Activated CD4-positive, alpha-beta T cell treated with anti-CD3 and anti-CD28 coated beads for 1 hour (primary cell): ENCODE data around the gene WIPF2.
A peak's percentile ranks its signal among the peaks of the same experiment; 100 is the strongest.

ENCODE experiments used
- DNase-seq: peaks from one replicate; pipeline ENCODE4 v3.0.0-alpha.2; 2020

Gene WIPF2

DNA sequence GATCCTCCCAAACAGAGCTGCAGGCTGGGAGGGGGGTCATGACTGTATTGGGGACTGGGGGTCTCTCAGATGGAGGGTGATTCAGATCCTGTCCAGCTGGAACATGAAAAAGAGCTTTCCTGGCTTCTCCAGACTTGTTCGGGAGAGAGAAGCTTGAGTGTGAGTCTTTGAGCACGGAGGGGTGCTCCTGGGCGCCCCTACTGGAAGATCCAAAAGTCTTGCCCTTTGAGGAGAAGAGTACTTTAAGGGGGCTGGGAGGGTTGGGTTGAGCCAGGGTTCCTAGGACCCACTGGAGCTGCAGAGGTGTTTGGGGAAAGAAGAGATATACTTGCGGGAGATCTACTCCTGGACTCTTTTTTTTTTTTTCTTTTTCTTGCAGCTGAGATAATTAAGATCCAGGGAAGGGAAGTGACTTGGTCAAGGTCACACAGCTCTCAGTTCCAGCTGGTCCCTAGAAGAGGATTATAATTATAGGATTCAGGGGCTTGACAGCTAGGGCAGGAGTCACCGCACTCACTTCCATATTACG lies 98.3 kb downstream of the WIPF2 start:
- peak; percentile 20 for DNase-seq

DNA sequence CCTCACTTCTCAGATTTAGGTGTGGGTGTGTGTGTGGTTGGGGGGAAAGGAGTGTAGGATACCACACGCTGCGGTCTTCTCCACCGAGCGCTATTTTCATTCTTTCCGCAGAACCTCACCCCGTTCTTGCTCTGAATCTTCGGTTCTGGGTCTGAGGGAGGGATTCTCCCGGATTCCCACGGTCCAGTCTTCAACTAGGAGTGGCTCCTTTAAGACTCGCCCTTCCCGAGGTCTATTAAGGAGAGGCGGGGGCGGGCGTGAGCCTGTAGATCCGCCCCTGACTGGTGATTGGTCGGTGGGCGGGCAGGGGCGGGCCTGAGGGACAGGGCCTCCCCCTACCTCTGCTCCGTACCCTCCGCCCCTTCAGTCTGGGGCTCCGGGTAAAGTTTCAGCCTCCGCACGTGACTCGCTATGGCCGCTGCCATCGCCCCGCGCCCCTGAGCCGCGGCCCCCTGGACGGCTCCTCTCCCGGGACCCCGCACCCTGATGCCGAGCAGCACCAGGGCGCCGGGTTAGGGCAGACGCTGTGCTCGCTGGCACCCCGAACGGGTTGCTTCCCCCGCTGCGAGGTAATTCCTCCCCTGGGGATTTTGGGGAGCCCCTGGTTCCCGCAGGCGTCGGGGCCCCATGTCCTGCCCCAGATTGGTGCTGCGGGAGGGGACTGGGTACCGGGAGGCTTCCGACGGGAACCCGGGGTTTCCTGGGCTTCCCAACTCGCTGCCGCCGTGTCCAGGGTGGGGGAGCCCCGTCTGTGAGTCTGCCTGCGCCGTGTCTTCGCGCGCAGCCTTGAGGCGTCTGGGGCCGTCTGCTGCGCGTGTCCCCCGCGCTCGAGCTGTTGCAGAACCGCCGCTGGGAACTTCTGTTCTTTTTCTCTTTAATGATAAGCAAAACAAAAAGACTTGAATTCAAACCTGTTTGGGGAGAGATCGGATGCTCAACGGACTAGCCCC lies 99.1 kb downstream of the WIPF2 start:
- peak; percentile 84 for DNase-seq

DNA sequence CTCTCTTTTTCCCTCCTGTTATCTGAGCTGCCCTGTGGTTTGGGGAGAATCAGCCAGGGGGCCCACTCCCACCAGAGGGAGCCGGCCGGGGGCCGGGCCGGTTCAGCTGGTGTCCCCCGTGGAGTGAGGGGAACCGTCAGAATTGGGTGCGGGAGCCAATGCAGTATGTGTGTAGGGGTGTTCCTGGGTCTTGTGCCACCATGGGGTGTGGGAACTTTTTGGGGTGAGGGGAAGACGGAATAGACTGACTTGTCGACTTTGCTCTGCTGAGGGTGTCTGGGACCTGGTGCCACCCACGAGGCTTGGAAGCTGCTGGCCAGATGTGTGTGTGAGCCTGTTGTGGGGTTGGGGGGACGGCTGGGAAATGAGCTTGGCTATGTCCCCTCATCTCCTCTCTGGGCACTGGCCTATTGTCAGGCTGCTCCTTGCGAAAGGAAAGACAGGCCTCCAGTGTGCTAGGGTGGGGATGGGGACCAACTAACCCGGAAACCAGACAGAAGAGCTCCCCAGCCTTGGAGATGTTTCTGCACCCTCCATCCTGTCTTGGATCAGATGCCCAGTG lies 99.8 kb downstream of the WIPF2 start:
- DNase-seq = peak; percentile 13

DNA sequence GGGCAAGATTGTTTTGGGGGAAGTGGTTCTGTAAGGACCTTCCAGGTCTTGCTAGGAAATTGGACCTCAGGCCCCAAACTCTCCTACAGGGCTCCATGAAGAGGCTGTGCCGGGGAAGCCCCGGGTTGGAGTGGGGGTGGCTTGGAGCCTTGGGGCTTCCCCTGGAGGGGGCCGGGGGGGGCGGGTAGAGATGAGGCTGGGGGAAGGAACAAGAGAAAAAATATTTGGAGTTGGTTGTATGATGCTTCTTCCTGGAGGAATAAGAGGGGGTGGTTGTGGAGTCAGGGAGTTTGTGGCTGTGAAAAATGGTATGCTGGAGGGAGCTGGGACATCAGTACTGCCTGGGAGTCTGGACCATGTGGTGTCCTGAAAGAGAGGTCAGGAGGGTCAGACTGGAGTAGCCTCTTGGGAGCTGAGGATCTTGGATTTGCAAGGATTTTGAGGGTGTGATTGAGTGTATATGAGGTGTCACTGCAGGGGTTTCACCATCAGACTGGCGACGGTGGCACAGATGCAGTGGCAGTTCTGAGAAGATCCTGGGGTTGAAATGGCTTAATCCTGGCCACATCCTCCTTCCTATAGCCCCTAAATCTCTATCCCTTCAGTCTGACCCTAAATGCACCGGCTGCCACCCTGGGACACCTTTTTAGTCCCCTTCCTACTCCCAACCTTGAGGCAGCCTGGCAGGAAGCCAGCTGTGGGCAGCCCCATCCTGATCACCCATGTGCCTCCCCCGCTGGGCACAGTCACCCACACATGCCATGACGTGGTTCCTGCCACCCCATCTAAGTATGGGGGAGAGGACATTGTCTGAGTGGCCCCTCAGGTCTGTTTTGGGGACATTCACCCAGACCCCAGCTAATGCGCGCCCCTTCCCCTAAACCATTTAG lies 100.8 kb downstream of the WIPF2 start:
- peak; percentile 78 for DNase-seq

DNA sequence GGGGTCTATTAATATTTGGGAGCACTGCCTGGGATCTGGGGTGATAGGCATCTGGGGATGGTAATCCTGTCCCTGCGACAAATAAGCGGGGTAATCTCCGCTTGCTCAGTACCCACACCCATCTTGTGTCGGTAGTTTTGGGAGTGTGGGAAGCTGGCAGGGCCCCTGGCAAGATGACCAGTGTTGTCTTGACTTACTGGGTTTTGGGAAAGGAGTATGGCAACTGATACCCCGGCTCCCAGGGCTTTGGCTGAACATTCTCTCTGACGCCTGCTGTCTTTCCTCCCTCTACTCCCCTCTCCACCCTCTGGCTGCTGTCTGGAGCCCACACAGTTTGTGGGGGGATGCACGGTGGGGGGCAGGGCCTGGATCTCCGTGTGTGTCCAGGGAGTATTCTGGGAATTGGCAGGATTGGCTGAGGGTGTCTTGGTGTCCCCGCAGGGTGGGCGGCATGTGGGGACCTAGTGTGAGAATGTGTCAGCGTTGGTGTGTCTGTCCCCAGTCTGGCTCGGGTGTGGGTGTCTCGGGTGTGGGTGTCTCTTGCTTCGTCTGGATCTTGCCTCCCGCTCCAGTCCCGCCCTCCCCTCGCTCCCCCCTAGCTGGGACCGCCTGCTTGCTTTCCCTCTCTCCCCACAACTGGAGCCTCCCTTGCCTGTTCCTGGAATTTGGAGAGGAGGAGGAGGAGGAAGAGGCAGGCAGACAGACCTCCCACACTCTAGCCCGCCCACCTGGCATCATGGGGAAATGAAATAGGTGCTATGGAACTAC lies 101.8 kb downstream of the WIPF2 start:
- no peak for DNase-seq

DNA sequence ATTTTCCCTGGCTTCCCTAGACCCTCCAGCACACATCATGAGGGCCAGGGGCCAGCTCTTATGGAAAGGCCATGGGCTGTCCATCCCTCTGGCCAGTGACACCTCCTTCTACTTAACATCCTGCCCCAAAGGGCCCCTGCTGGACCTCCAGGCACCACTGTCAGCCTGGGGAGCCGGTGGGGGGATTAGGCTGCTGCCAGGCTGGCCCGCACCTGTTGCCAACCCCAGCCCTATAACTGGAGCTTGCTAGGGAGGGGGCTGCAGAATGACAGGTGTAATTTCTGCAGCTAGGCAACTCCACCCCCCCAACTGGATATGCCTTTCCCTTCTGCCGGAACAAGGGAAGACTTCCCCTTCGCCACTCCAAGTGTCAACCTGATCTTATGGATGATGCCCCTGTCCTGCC lies 102.4 kb downstream of the WIPF2 start:
- DNase-seq = no peak

DNA sequence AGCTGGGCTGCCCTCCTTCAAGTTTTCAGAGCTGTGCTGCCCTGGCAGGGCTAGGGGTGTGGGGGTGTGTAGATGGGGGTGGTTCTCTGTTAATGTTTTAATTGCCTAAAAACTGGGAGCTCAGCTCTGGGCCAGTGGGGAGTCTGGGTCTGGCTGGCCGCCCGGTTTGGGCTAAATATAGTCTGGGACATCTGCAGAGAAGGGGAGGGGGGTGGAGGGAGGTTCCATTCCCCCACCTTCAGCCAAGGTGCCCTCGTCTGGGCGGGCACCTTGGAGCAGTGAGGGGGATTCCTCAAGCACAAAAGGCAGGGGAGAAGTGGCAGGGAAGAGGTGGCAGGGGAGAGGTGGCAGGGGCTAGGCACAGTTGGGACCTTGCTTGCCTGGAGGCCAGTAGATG lies 102.9 kb downstream of the WIPF2 start:
- no peak for DNase-seq

DNA sequence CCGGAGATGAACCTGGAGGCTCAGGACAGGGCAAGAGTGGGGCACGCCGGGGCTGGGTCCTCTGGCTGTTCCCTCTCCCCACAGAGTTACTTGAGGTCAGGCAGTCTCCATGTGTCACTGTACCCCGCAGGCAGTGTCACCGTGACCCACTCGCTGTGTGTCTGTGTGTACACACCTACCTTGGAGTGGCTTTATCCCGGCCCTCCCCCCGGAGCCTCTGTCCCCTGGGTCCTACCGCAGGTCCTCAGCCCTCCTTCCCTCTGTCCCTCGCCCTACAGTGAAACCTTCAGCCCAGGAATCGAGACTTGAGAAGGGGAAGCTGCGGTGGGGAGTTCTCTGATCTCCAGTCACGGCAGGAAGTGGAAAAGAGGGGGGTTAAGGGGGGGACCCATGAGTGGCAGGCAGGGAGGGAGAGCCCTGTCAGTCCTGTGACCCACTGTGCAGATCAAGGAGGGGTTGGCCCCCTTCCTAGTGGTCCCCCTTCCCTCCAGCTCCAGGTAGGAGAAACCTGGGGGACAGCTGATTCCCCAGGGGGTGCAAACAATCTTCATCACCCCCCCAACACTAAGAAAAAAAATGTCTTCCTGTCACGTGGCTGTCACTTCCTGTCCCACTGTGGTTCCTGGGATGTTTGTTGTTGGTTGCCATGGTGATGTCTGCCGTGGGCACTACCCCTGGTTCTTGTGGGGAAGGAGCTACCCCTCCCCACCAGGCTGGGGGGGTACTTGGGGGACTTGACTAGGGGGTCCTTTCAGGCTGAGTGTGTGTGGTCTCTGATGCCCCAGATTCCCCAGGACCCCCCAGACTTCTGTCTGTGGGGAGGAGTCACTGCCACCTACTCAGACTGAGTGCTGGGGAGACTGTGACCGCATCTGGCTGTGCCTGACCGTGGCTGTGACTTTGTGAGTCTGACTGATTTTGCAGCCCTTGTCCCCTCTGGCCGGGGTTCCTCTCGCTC lies 103.5 kb downstream of the WIPF2 start:
- peak; percentile 79 for DNase-seq

DNA sequence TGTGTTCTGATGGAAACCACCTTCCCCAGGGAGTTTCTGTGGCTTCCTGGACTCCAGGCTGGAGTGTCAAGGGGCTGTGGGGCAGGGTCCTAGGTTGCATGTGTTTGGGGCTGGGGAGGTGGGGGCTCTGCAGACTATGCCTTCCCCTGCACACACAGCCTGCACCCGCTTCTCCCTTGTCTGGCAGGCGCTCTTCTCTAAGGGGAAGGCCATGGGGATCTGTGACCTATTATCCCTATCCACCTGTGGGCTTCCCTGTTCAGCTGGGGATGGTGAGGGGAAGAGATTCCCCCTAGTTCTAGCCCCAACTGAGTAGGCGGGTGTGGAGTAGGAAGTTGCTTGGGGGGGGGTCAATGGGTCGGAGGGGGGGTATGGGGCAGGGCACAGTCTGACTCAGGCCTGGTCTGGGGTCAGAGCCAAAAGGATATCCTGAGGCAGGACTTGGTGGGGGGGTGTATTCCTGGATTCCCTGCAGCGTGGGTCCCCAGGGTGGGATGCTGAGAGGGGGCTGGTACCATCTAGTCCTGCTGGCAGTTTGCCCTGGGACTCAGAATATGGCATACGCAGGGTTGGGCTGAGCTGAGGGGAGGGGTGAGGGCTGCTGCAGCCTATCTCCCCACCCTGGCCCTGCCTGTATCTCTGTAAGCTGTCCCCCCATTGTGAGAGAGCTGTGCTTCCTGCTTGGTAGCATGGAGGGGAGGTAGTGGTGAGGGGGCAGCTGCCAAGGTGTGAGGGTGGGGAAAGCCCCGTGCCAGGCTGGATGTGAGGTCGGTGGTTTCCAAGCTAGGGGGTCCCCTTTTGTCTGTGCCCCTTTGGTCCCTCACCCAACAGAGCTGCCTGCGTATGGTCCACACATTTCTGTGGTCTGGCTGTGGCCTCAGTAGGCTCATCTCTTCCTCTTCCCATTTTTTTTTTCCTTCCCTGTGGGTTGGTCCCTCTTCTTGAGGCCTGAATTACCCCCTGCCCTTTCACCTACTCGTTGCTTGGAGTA lies 104.6 kb downstream of the WIPF2 start:
- no peak for DNase-seq

DNA sequence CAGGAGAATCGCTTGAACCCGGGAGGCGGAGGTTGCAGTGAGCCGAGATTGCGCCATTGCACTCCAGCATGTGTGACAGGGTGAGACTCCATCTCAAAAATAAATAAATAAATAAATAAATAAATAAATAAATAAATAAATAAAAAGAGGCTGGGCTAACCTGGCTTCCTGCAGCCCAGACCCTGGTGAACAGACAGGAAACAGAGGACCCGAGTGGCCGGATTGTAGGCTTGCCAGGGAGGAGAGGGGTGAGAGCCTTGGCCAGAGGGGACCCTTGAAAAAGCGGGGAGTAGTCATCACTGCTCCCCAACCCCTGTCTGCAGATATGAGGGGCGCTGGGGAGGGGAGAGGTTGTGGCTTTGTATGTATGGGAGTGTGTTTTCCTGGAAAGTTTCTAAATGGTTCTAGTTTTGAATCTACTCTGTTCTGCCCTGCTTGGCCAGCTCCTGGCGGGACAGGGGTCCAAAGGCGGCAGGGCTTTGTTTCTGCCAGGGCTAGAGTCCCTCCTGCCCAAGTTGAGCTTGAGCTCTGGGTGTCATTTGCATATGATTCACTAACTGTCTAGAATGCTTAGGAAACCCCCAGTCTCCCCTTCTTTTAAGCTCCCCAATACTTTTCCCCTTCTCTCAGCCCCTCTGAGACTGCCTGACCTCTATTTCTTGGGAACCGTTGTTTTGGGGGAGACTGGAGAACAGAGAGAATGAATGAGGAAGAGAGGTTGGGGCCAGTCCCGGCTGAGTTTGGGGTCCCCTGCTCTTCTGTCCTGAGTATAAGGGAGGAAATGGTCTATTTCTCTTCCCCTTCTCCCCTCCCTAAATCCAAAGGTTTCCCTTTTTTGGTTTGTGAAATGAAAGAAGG lies 106.3 kb downstream of the WIPF2 start:
- DNase-seq = no peak

DNA sequence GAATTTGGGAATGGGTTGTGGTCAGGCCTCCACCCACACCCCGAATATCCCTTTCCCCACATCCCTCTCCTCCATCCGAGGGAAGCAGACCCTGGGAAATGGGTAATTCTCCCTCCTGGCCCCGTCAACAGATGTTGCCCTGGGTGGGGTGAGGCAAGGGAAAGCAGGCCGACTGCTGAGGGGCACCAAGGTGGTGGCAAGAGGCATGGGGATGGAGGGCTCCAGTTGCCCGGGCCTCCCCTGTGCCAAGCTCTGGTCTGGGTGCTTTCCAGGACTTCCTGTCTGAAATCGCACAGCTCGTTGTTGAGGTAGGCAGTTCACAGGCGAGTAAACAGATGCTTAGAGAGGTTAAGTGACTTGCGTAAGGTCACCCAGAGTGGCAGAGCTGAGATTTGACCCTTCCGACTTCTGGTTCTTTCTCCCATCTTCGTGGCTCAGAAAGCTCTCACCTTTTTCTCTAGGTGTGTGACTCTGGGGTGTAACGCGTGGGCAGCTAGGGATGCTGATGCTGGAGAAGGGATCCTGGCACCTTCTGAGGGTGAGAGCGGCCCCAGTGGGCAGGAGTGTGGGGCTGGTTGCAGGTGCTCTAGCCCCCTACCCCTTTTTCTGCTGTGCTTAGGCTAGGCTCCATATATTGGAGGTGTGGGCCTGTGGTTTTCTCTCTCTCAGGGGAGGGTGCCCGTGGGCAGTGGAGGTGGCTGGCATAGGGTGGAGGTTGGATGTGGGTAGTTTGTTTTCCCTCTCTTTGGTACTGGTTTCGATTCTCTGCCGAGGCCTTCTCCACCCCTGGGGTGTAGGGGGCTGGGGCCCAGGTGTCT lies 107.1 kb downstream of the WIPF2 start:
- peak; percentile 54 for DNase-seq

DNA sequence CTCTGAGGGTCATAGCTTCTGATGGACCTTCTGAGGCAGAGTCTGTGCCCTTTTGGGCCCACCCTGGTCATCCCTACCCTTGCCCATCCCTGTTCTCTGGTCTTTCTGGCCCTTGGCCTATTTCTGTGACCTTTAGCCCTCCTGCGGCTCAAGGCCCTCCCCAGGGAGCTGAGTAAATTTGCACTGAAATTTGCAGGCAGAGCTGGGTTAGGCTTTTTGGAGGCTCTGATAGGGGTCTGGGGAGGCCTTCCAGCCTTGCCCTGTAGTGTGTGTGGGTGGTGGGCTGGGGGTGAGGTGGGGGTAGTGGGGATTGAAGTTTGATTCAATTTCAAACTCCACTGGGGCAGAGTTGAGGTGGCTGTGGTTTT lies 107.7 kb downstream of the WIPF2 start:
- no peak for DNase-seq

DNA sequence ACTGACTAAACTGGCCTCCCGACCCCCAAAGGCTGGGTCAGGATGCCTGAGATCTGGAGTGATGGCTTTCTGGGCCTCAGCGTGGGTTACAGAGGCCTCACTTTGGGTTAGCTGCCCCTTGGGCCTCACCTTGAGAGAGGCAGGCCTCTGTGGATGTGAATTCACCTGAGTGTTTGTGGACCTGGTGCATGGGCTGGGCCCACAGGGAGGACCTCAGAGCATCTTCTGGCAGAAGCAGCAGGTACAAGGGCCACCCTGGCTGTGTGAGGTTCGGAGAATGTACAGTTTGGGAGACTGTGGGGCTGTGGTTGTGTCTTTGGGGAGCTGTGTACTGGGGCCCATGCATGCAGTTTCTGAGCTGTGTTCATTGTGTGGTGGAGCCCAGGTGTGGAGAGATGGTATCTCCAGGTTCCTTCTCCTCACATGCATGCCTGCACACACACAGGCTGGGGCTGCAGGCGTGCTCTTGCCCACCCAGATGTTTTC lies 108.2 kb downstream of the WIPF2 start:
- no peak for DNase-seq

DNA sequence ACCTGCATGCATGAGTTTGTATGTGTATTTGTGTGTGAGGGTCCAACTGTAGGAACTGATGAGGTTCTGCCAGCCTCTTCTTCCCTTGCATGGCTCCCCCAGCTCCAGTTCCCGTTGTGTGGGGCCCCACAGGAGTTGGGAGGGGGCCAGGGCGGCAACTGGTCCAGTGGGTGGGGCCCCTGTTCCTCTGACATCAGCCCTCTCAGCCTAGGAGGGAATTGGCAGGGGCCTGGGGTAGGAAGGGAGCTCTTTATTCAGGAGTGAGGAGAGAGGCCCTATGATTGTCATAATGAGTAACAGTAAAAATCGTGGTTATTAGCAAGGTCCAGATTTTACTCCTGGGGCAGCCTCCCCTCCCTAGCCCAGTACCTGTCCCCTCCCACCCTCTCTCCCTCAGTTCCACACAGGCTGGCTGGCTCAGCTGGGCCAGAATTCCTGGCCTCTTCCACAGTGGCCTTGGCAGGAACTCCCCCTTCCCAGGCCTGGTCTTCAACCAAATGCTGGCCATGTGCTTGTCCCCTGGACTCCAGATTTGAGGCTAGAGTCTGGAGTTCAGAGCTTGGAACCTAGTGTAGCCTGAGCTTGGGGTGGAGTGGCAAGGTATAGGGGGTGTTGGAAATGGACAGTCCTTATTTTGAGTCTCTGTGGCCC lies 108.8 kb downstream of the WIPF2 start:
- no peak for DNase-seq

DNA sequence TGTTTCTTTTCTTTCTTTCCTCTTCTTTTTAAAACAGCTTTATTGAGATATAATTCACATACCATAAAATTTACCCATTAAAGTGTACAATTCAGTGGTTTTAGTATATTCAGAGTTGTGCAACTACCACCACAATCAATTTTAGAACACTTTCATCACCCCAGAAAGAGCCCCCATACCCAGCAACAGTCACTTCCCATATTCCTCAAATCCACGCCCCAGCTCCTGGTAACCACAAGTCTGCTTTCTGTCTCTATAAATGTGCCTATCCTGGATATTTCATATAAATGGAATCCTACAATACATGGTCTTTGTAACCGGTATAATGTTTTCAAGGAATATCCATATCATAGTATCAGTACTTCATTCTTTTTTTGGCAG lies 109.3 kb downstream of the WIPF2 start:
- no peak for DNase-seq

DNA sequence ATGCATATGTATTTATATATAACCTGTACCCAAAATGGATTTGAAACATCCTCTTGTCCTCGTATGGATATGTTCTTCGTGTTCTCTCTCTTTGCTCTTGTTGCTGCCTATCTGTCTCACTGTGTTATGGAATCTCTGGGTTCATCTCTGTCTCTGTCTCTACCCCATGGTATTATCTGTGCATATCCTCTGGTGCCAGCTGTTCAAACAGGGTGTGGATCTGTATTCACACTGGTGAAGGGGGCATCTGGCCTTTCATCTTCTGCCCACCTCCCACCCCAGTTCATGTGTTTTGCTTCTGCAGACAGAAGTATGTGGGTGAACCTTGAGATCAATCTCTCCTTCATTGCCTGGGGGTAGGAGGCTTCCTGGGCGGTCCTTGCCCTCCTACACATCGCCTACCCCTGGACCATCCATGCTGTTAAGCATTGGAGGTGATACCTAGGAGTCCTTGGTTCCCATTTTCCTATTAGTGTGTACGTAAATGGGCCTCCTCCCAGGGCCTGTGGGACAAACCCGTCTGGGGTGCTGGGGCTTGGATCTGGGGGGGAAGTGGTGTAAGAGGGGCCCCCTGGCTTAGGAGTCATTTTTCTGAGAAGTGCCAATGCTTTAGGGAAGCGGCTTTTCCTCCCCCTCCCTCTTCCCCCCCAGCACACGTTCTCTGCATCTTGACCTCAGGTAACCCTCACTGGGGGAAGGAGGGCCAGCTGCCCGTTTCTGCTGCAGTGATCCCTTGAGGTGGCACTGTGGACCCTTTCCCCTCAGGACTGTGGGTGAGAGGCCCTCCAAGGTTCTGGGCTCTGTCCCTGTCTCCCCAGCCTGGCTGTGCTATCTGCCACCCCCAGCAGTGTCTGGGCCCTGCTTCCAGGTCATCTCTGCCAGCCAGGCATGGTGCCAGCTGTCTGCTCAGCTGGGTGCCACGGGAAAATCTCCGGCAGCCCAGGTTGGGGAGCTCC lies 111.0 kb downstream of the WIPF2 start:
- DNase-seq = no peak
